GM12892 (cell line): Measurements from ENCODE around the gene UNKL.

Experiments used
- DNase-seq: peaks from one replicate; pipeline ENCODE4 v3.0.0; 2011; ENCODE audit not compliant: insufficient read length
- FAIRE-seq: peaks from 2 replicates; lab custom pipeline; 2011; peaks lifted over from hg19 to GRCh38; lab: Jason Lieb, UNC
- POLR2A ChIP-seq: IDR thresholded peaks from 2 replicates; pipeline ENCODE4 v1.6.1; 2011; ENCODE audit warnings: low read depth, low read length, control low read depth
- POLR2AphosphoS5 ChIP-seq: IDR thresholded peaks from 2 replicates; pipeline ENCODE4 v1.6.1; 2011; ENCODE audit warnings: low read depth, low read length, control low read depth
- TAF1 ChIP-seq: IDR thresholded peaks from 2 replicates; pipeline ENCODE4 v1.6.1; 2011; ENCODE audit warnings: low read depth, mild to moderate bottlenecking, control low read depth, low read length, borderline replicate concordance

The UNKL gene

DNA sequence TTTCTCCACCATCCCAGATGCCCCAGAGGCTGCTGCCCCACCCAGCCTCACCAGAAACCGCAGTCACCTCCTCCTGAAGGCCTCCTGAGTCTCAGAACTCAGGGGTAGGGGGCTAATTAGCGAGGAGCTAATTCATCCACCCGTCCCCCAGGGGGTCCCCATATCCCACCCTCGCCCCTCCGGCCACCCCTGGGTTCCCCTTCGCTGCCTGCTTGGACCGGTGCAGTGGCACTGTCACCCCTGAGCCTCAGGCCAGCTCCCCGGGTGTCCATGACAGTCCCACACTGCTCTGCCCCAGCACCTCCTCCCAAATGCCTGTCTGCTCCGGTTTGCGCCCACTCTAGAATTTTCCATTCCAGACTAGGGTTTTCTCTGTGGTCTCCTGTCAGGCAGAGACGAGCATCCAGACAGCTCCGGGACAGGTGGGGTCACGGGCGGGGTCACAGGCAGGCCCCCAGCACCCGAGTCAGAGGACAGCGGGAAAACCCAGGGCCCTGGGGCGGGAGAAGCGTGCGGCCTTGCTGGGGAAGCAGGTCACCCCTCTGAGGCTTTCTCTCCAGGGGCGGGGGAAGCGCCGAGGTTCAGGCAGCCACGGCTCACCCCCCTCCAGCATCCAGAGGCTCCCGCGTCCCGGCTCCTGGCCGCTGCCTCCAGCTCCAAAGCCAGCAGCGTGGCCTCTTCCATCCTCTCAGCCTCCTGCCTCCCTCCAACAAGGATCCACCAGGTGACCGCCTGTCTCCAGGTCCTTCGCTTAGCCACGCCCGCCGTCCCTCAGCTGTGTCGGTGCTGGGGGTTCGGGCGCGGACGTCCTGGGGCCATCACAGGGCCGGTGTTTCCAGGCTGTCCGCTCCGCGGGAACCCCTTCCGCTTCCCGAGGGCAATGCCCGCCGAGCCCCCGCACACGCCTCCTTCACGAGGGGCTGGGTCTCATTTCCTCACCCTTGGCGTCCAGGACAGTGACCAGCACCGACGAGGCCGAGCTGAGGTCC is 13.3 kb upstream of the UNKL start:
- no peak for DNase-seq
- FAIRE-seq = no peak
- TF ChIP-seq TAF1 (no peak), POLR2A (no peak), POLR2AphosphoS5 (no peak)

DNA sequence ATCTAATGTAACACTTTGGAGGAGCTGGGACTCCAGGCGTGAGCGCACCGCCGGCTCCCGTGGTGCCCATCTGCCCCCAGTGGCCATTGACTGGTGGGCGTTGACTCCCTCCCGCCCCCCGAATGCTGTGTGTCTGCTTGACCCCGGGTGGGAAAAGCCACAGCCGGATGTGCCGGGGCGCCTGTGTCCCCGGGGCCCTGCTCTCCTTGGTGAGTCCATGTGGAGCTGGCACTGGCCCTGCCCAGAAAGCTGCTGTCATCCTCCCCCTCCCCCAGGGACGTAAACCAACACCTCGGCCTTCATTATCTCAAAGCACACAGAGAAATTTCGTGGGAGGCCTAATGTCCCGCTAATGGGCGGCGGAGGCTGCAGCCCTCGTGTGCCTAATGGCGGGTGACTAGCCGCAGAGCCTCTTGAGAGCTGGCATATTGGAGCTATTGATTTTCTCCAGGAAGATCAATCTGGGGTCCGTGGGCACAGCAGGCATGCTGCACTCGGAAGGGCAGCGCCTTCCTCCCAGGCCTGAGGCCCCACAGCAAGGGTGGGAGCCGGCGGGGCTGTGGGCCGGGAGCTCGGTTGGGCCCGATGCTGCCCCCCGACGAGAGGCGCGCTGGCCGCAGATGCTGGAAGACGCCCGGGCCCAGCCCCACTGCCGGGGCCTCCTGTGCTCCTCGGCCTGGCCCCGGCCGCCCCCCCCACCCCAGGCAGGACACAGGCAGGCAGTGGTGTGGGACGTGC is 12.4 kb upstream of the UNKL start:
- DNase-seq = no peak
- FAIRE-seq = no peak
- TF ChIP-seq POLR2A (no peak), TAF1 (no peak), POLR2AphosphoS5 (no peak)

DNA sequence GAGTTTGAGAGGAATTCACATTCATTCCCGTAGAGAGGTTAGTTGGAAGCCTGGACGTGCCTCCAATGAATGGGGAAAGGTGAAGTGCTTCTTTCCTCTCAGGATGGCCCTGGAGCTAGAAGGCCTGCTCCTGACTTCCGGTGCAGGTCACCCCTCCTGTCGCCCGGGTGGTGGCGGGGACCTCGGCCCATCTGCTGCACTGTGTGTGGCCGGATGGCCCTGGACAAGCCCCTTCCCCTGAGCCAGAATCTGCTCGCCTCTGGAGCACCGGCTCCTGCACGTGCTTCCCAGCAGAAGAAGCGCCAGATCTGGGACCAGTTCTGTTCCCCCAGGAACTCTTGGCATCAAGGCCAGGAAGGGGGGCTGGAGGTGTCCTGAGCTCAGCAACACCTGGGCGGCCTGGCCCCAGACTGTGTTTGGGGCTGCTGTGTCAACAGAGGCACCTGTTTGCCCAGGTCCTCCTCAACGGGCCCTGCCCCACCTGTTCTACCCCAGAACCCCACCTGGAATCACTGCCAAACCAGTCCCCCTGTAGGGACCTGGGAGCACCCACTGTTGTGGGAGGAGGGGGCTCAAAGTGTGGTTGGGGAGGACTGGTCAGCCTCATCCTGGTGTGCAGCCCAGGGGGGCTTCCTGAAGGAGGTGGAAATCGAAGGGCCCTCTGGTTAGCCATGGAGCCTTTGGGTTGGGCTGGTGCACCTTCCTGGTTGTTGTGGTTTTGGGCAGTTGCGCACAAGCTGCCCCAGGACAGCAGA is 11.3 kb upstream of the UNKL start:
- DNase-seq = no peak
- no peak for TF ChIP-seq TAF1
- no peak for TF ChIP-seq POLR2AphosphoS5
- no peak for TF ChIP-seq POLR2A
- no peak for FAIRE-seq

- no peak for DNase-seq
- TF ChIP-seq TAF1 = no peak
- TF ChIP-seq POLR2AphosphoS5 = no peak
- TF ChIP-seq POLR2A = no peak
- no peak for FAIRE-seq
Measured at GRCh38 chr16:1424028-1424427, 9.5 kb upstream of the UNKL start.

- DNase-seq = no peak
- no peak for TF ChIP-seq TAF1
- TF ChIP-seq POLR2AphosphoS5 = no peak
- no peak for TF ChIP-seq POLR2A
- FAIRE-seq = no peak
Measured at GRCh38 chr16:1422076-1422475, 7.6 kb upstream of the UNKL start.

DNA sequence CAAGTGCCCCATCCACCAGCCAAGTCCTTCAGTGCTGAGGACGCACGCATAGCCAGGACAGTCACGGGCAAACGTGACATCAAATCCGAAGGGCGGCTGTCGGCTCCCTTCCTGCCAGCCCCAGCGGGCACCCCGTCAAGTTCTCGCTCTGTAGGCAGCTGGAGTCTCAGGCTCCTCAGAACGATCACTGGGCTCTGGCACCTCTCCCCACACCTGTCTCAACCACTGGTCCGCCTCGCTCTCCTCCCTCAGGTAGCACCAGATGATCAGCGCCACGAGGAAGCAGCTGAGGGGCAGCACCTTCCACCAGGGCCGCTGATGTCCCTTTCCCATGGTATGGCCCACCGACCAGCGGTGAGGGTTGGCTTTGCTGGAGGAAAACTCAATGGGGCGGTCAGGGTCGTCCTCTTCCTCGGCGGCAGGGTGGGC is 5.6 kb upstream of the UNKL start:
- DNase-seq (no peak), FAIRE-seq (no peak)
- no peak for TF ChIP-seq TAF1
- TF ChIP-seq POLR2A = no peak
- TF ChIP-seq POLR2AphosphoS5 = no peak

DNA sequence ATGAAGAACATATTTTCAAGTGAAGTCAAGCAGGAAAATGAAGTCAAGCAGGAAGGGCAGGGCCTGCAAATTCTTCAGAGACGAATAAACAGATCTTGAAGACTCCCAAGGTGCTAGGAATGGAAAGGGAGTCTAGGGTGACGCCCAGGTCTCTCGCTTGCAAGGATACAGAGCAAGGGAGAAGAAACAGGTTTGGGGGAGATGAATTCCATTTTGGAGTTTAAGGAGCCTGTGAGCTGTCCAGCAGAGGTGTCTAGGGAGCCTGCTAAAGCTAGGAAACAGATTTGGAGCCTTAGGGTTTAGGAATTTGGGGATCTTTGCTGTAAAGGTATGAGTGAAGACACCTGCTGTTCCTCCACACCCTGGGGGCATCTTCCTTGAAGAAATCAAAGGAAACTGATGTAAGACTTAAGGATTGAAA is 2.0 kb upstream of the UNKL start:
- FAIRE-seq = no peak
- TF ChIP-seq POLR2A = no peak
- TF ChIP-seq TAF1 = no peak
- no peak for TF ChIP-seq POLR2AphosphoS5
- no peak for DNase-seq

- TF ChIP-seq TAF1 (no peak), POLR2A (no peak), POLR2AphosphoS5 (no peak)
- FAIRE-seq (no peak), DNase-seq (peak; percentile 69)
Measured at GRCh38 chr16:1413684-1414531, 596 bp downstream of the UNKL start.

DNA sequence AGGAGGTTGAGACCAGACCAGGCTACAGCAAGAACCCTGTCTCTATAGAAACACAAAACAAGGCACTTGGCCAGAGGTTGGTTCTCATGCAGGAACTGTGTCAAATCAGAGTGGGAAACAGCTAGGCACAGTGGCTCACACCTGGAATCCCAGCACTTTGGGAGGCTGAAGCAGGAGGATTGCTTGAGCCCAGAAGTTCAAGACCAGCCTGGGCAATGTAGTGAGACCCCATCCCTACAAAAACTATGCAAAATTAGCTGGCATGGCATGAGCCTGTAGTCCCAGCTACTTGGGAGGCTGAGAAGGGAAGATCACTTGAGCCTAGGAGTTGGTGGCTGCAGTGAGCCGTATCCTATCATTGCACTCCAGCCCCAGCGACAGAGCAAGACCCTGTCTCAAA is 1.7 kb downstream of the UNKL start:
- FAIRE-seq (no peak), DNase-seq (no peak)
- TF ChIP-seq POLR2AphosphoS5 = no peak
- TF ChIP-seq POLR2A = no peak
- TF ChIP-seq TAF1 = no peak

- FAIRE-seq (peak; percentile 99), DNase-seq (peak; percentile 94)
- TF ChIP-seq POLR2AphosphoS5 (no peak), TAF1 (no peak), POLR2A (no peak)
Measured at GRCh38 chr16:1408171-1408837, 6.2 kb downstream of the UNKL start.
